Effector memory CD8-positive, alpha-beta T cell (primary cell): Measurements from ENCODE around the gene PGLYRP4.
A peak's percentile ranks its signal among the peaks of the same experiment; 100 is the strongest.

Experiments used
- ATAC-seq: fragments of 150-1000 bp; cut with Tn5 transposase; replicated peaks from 2 replicates; pipeline ENCODE4 v1.10.0; 2021; ENCODE audit warnings: mild to moderate bottlenecking, moderate library complexity
- DNase-seq, 3 experiments: peaks; one replicate each; pipeline ENCODE4 v3.0.0; 2021
- H3K27ac Mint-ChIP-seq, 2 donors: one replicate each; pipeline ENCODE4 v1.8.0; 2022; ENCODE audit warnings: mild to moderate bottlenecking in 2 of 2, mixed read lengths in 2 of 2, moderate library complexity in 2 of 2
- H3K27me3 Mint-ChIP-seq, 2 donors: one replicate each; pipeline ENCODE4 v1.8.0; 2022; ENCODE audit warnings: mixed read lengths in 2 of 2
- H3K36me3 Mint-ChIP-seq: one replicate; pipeline ENCODE4 v1.8.0; 2022; ENCODE audit warnings: mild to moderate bottlenecking, moderate library complexity, mixed read lengths; ENCODE audit not compliant: insufficient read depth
- H3K4me1 Mint-ChIP-seq, 2 donors: one replicate each; pipeline ENCODE4 v1.8.0; 2022; ENCODE audit warnings: low read depth in 2 of 2, mixed read lengths in 2 of 2
- H3K4me3 Mint-ChIP-seq, 2 donors: one replicate each; pipeline ENCODE4 v1.8.0; 2022; ENCODE audit warnings: mild to moderate bottlenecking in 2 of 2, mixed read lengths in 2 of 2, moderate library complexity in 2 of 2
- H3K9me3 Mint-ChIP-seq, 2 donors: one replicate each; pipeline ENCODE4 v1.8.0; 2022; ENCODE audit warnings: mixed read lengths in 2 of 2

PGLYRP4 gene

GRCh38 chr1:153293851-153294250, 54.8 kb downstream of the PGLYRP4 start:
- no peak for DNase-seq
- Mint-ChIP-seq H3K4me3 (peak overlapping the region in 1 of 2 donors; percentile 64), H3K9me3 (no peaks in the 10 kb centered on the region), H3K4me1 (peaks cover 8 to 19% of the 10 kb centered on the region in 2 donors), H3K36me3 (no peaks in the 10 kb centered on the region), H3K27me3 (peaks cover 32 to 38% of the 10 kb centered on the region in 2 donors), H3K27ac (no peak overlapping the region)
- ATAC-seq = peak; percentile 41

- Mint-ChIP-seq H3K27ac (no peak overlapping the region), H3K36me3 (no peaks in the 10 kb centered on the region), H3K4me1 (peaks cover 8 to 19% of the 10 kb centered on the region in 2 donors), H3K9me3 (no peaks in the 10 kb centered on the region), H3K4me3 (peak overlapping the region in 1 of 2 donors; percentile 64), H3K27me3 (peaks cover 32 to 42% of the 10 kb centered on the region in 2 donors)
- DNase-seq (no peak), ATAC-seq (no peak)
Measured at GRCh38 chr1:153293480-153293775, 55.2 kb downstream of the PGLYRP4 start.

DNA sequence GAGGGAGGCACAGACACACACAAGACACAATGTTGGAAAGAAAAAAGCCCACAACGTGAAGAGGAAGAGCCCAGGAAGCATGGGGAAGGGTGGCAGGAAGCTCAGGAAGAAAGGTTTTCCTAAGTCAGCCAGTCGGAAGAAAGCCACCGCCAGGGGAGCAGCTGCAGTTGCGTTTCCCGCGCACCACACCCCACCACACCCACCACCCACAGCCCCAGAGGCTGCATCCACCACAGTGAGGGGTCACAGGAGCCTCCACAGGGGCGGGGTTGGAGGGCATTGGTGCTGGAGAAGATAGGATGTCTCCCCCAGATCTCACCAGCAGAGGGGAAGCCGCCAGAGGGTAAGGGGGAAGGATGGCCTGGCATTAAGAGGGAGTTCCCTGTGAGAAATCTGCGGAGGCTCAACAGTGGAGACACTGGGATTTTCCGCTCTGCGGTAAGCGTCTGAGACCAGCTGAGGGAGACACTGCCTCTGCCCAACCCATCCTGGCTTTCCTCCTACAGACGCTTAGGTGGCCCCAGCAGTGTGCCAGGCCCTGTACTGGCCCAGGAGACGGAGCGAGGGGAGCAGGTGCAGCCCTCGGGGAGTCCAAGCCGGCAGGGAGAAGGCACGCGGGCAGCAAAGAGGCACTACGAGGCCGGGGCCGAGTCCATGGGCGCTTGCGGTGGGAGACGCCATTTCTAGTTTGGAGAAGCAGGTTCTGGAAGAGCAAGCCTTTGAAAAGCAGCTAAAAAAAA, 55.7 kb downstream of the PGLYRP4 start:
- DNase-seq (no peak), ATAC-seq (no peak)
- no peaks in the 10 kb centered on the region for H3K9me3 Mint-ChIP-seq
- H3K36me3 Mint-ChIP-seq = no peaks in the 10 kb centered on the region
- no peak overlapping the region for H3K27ac Mint-ChIP-seq
- H3K4me3 Mint-ChIP-seq = peak overlapping the region in 1 of 2 donors; percentile 64
- H3K4me1 Mint-ChIP-seq = peaks cover 8 to 19% of the 10 kb centered on the region in 2 donors
- H3K27me3 Mint-ChIP-seq = peaks cover 32 to 42% of the 10 kb centered on the region in 2 donors

- Mint-ChIP-seq H3K9me3 (no peaks in the 10 kb centered on the region), H3K27ac (no peak overlapping the region)
Measured at GRCh38 chr1:153292185-153292584, 56.5 kb downstream of the PGLYRP4 start.

DNA sequence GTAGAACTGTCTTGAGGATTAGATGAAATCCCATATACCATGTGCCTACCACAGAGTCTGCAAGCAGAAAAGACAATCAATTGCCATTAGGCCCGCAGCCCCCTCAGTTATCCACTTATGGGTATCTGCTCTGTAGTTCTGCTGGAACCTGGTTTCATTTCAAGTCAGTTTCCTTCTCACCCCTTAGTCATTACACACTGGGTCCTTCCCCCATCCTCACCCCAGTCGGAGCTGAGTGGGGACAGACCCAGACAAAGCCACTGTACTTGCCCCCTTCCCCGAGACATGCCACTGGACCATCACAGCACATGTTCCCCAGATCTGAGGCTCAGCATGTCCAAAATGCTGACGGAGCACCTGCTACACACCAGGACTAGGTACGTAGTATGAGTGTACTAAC, 57.1 kb downstream of the PGLYRP4 start:
- no peak overlapping the region for H3K27ac Mint-ChIP-seq
- H3K4me3 Mint-ChIP-seq = no peak overlapping the region
- H3K4me1 Mint-ChIP-seq = peaks cover 8 to 19% of the 10 kb centered on the region in 2 donors
- no peaks in the 10 kb centered on the region for H3K9me3 Mint-ChIP-seq
- no peak for ATAC-seq
- H3K27me3 Mint-ChIP-seq = peaks cover 26 to 42% of the 10 kb centered on the region in 2 donors
- no peak for DNase-seq
- H3K36me3 Mint-ChIP-seq = no peaks in the 10 kb centered on the region

More at GRCh38 chr1:153292185-153292584, 56.5 kb downstream of the PGLYRP4 start:
- ATAC-seq = no peak
- DNase-seq = no peak
- no peak overlapping the region for H3K4me3 Mint-ChIP-seq
- H3K36me3 Mint-ChIP-seq = no peaks in the 10 kb centered on the region
- H3K27me3 Mint-ChIP-seq = peaks cover 28 to 42% of the 10 kb centered on the region in 2 donors
- H3K4me1 Mint-ChIP-seq = peaks cover 8 to 19% of the 10 kb centered on the region in 2 donors

- Mint-ChIP-seq H3K4me3 (no peak overlapping the region), H3K9me3 (no peaks in the 10 kb centered on the region), H3K4me1 (peaks cover under 1 to 12% of the 10 kb centered on the region in 2 donors), H3K27ac (no peak overlapping the region), H3K36me3 (no peaks in the 10 kb centered on the region), H3K27me3 (peaks cover 28 to 37% of the 10 kb centered on the region in 2 donors)
- ATAC-seq = no peak
- DNase-seq = no peak
Measured at GRCh38 chr1:153288634-153289275, 59.9 kb downstream of the PGLYRP4 start.
